Neural progenitor cell (in vitro differentiated cells): ENCODE measurements around the gene YAP1. TPM values are rescaled to one million over a fixed set of nuclear protein-coding genes. Genes with fewer than 3 reads are reported as not detected.

Source experiments
- DNase-seq: peaks from one replicate; pipeline ENCODE4 v3.0.0-alpha.2; 2016; ENCODE audit warnings: low spot score
- H2AFZ ChIP-seq: fragments of 200-600 bp; sonication (generic); replicated peaks from 2 replicates; pipeline ENCODE4 v1.6.1; 2016; ENCODE audit warnings: antibody characterized with exemption
- H3F3A ChIP-seq: fragments of 200-600 bp; sonication (generic); 2 replicates; pipeline ENCODE4 v1.6.1; 2016; ENCODE audit warnings: antibody characterized with exemption, low read depth
- H3K27ac ChIP-seq: fragments of 200-600 bp; sonication (generic); 2 replicates; pipeline ENCODE4 v1.5.1; 2016; ENCODE audit warnings: mild to moderate bottlenecking
- H3K27me3 ChIP-seq: fragments of 200-600 bp; sonication (generic); 2 replicates; pipeline ENCODE4 v1.6.1; 2016; ENCODE audit warnings: mild to moderate bottlenecking, moderate library complexity
- H3K36me3 ChIP-seq: fragments of 200-600 bp; sonication (generic); 2 replicates; pipeline ENCODE4 v1.5.1; 2016
- H3K4me1 ChIP-seq: fragments of 200-600 bp; sonication (generic); 2 replicates; pipeline ENCODE4 v1.6.1; 2016; ENCODE audit warnings: mixed run types
- H3K4me2 ChIP-seq: fragments of 200-600 bp; sonication (generic); 2 replicates; pipeline ENCODE4 v1.6.1; 2016
- H3K4me3 ChIP-seq: fragments of 200-600 bp; sonication (generic); 2 replicates; pipeline ENCODE4 v1.5.1; 2016
- H3K79me2 ChIP-seq: fragments of 200-600 bp; sonication (generic); 2 replicates; pipeline ENCODE4 v1.6.1; 2016; ENCODE audit warnings: low read depth
- H3K9ac ChIP-seq: fragments of 200-600 bp; sonication (generic); 2 replicates; pipeline ENCODE4 v1.6.1; 2016
- H3K9me3 ChIP-seq: fragments of 200-600 bp; sonication (generic); 2 replicates; pipeline ENCODE4 v1.5.1; 2016; ENCODE audit warnings: low read depth
- H4K20me1 ChIP-seq: fragments of 200-600 bp; sonication (generic); 2 replicates; pipeline ENCODE4 v1.6.1; 2016; ENCODE audit warnings: low read depth
- H3K27ac Mint-ChIP-seq: 3 replicates; pipeline ENCODE4 v1.8.0; 2021; ENCODE audit warnings: mixed read lengths
- H3K27me3 Mint-ChIP-seq: 2 replicates; pipeline ENCODE4 v1.8.0; 2022; ENCODE audit warnings: low read depth, mild to moderate bottlenecking, inconsistent platforms, moderate library complexity, mixed read lengths; ENCODE audit not compliant: insufficient read depth
- H3K36me3 Mint-ChIP-seq: 3 replicates; pipeline ENCODE4 v1.8.0; 2021; ENCODE audit warnings: mixed read lengths
- H3K4me1 Mint-ChIP-seq: 3 replicates; pipeline ENCODE4 v1.8.0; 2021; ENCODE audit warnings: mixed read lengths
- H3K4me3 Mint-ChIP-seq: 3 replicates; pipeline ENCODE4 v1.8.0; 2021; ENCODE audit warnings: mild to moderate bottlenecking, moderate library complexity, mixed read lengths
- H3K9me3 Mint-ChIP-seq: 3 replicates; pipeline ENCODE4 v1.8.0; 2020; ENCODE audit warnings: mixed read lengths
- CTCF ChIP-seq: fragments of 200-600 bp; sonication (generic); IDR thresholded peaks from 2 replicates; pipeline ENCODE4 v1.5.1; 2017; ENCODE audit warnings: antibody characterized with exemption, mild to moderate bottlenecking
- EZH2 ChIP-seq: fragments of 200-600 bp; sonication (generic); IDR thresholded peaks from 2 replicates; pipeline ENCODE4 v1.6.1; 2017; ENCODE audit warnings: antibody characterized with exemption, mild to moderate bottlenecking, moderate library complexity
- EZH2phosphoT487 ChIP-seq: fragments of 200-600 bp; sonication (generic); IDR thresholded peaks from 2 replicates; pipeline ENCODE4 v1.6.1; 2017; ENCODE audit warnings: antibody characterized with exemption
- total RNA-seq: library from RNA; depleted of rRNA; stranded (reverse); fragments of >200 nt; gene quantifications from 2 replicates; pipeline ENCODE4 v1.2.3, GENCODE V29; 2015; ENCODE audit warnings: low replicate concordance

YAP1 gene
- total RNA-seq, 1 donor from 2014 or later, result 59.9 TPM

GRCh38 chr11:102112509-102112821 lies 2.2 kb downstream of the YAP1 start:
- Histone ChIP-seq H4K20me1 (peaks cover 46% of the 10 kb centered on the region), H2AFZ (no peak overlapping the region), H3K27ac (peak overlapping the region; percentile 92), H3F3A (peaks cover 46% of the 10 kb centered on the region), H3K36me3 (peaks cover 4% of the 10 kb centered on the region), H3K9me3 (no peaks in the 10 kb centered on the region), H3K9ac (peak overlapping the region; percentile 57), H3K79me2 (peaks cover 73% of the 10 kb centered on the region), H3K4me1 (peaks cover 54% of the 10 kb centered on the region), H3K27me3 (peaks cover 18% of the 10 kb centered on the region), H3K4me2 (peak overlapping the region; percentile 85), H3K4me3 (peak overlapping the region; percentile 79)
- Mint-ChIP-seq H3K36me3 (peaks cover 8% of the 10 kb centered on the region), H3K9me3 (no peaks in the 10 kb centered on the region), H3K27me3 (peaks cover 5% of the 10 kb centered on the region), H3K4me1 (peaks cover 58% of the 10 kb centered on the region), H3K27ac (peak overlapping the region; percentile 100), H3K4me3 (peak overlapping the region; percentile 97)
- TF ChIP-seq CTCF (no peak), EZH2phosphoT487 (no peak), EZH2 (no peak)
- DNase-seq, result no peak

GRCh38 chr11:102114032-102114431 lies 3.8 kb downstream of the YAP1 start:
- Histone ChIP-seq H3K4me1 (peaks cover 68% of the 10 kb centered on the region), H3K36me3 (peaks cover 4% of the 10 kb centered on the region), H3F3A (peaks cover 50% of the 10 kb centered on the region), H2AFZ (no peak overlapping the region), H3K79me2 (peaks cover 86% of the 10 kb centered on the region), H3K9ac (no peak overlapping the region), H3K9me3 (no peaks in the 10 kb centered on the region), H4K20me1 (peaks cover 62% of the 10 kb centered on the region), H3K4me2 (peak overlapping the region; percentile 85), H3K27me3 (peaks cover 13% of the 10 kb centered on the region), H3K27ac (no peak overlapping the region), H3K4me3 (no peak overlapping the region)
- H3K27ac Mint-ChIP-seq, result no peak overlapping the region
- TF ChIP-seq EZH2phosphoT487 (no peak), CTCF (no peak), EZH2 (no peak)
- no peak for DNase-seq
- peak overlapping the region; percentile 82 for H3K4me3 Mint-ChIP-seq
- peaks cover 64% of the 10 kb centered on the region for H3K4me1 Mint-ChIP-seq
- H3K9me3 Mint-ChIP-seq, result no peaks in the 10 kb centered on the region
- H3K36me3 Mint-ChIP-seq, result peaks cover 9% of the 10 kb centered on the region
- H3K27me3 Mint-ChIP-seq, result peaks cover 3% of the 10 kb centered on the region

GRCh38 chr11:102115557-102115956 lies 5.3 kb downstream of the YAP1 start:
- Histone ChIP-seq H3K4me3 (peak overlapping the region; percentile 6), H3F3A (peaks cover 54% of the 10 kb centered on the region), H3K27ac (peak overlapping the region; percentile 24), H3K79me2 (peaks cover 94% of the 10 kb centered on the region), H3K36me3 (peaks cover 4% of the 10 kb centered on the region), H3K9me3 (no peaks in the 10 kb centered on the region), H3K9ac (no peak overlapping the region), H3K4me2 (peak overlapping the region; percentile 68), H3K4me1 (peaks cover 77% of the 10 kb centered on the region), H4K20me1 (peaks cover 77% of the 10 kb centered on the region), H2AFZ (no peak overlapping the region), H3K27me3 (peaks cover 8% of the 10 kb centered on the region)
- peak overlapping the region; percentile 77 for H3K4me3 Mint-ChIP-seq
- H3K27ac Mint-ChIP-seq, result peak overlapping the region; percentile 89
- no peak for TF ChIP-seq CTCF
- peak; percentile 57 for TF ChIP-seq EZH2phosphoT487
- no peak for TF ChIP-seq EZH2
- H3K27me3 Mint-ChIP-seq, result peaks cover 2% of the 10 kb centered on the region
- peaks cover 71% of the 10 kb centered on the region for H3K4me1 Mint-ChIP-seq
- H3K36me3 Mint-ChIP-seq, result peaks cover 9% of the 10 kb centered on the region
- H3K9me3 Mint-ChIP-seq, result no peaks in the 10 kb centered on the region
- DNase-seq, result peak; percentile 78
